GM18499 (cell line): Measurements from ENCODE around the gene U2AF2.

Source experiments
- ATAC-seq: cut with Tn5 transposase; IDR thresholded peaks from one replicate; pipeline ENCODE4 v1.9.1; 2021; ENCODE audit warnings: moderate number of reproducible peaks; ENCODE audit not compliant: insufficient read depth, unreplicated experiment

Gene U2AF2

GRCh38 chr19:55673465-55673864, 18.6 kb downstream of the U2AF2 start:
- no peak for ATAC-seq

GRCh38 chr19:55673889-55674288, 19.1 kb downstream of the U2AF2 start:
- ATAC-seq: no peak

- no peak for ATAC-seq
Measured at GRCh38 chr19:55674459-55674840, 19.6 kb downstream of the U2AF2 start.

DNA sequence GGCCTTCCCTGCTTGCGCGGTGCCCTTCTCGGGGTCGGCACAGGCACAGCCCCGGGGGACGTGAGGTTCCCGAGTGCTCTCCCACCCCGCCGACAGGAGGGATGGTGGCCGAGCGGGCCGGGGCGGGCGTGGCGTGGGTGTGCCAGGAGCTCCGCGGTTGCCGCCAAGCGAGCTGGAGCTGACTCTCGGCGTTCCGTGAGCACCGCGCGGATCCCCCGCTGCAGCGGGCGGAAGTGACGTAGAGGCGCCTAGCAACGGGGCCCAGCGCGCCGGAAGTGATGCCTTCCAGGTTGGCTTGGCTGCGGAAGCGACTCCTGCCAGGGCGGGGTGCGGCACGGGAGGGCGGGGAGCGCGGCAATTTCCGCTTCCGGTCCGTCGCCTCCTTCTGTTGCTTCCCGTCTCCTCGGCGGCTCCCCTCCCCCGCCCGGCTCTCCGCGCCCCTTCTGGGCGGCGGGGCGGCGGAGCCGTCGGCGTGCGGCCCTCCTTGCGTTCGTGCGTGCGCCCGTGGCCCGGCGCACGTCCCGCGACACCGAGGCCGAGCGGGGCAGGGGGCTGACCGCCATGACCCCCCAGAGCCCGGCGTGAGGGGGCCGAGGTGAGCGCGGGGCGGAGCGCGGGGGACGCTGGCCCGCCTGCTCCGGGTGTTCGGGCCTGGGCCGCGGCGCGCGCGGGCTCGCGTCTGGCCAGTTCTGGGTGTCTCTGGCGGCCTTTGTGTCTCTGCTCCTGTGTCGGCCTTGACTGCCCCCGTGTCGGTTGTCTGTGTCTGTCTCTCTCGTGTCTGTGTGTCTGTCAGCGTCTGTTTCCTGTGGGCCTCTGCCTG, 20.2 kb downstream of the U2AF2 start, which contains the start of gene EPN1:
Gene EPN1 (plus strand): TSS at position 386 of the 820 bp plus-strand sequence. CDS start 3,402 bp downstream, outside the sequence.
- no peak for ATAC-seq

DNA sequence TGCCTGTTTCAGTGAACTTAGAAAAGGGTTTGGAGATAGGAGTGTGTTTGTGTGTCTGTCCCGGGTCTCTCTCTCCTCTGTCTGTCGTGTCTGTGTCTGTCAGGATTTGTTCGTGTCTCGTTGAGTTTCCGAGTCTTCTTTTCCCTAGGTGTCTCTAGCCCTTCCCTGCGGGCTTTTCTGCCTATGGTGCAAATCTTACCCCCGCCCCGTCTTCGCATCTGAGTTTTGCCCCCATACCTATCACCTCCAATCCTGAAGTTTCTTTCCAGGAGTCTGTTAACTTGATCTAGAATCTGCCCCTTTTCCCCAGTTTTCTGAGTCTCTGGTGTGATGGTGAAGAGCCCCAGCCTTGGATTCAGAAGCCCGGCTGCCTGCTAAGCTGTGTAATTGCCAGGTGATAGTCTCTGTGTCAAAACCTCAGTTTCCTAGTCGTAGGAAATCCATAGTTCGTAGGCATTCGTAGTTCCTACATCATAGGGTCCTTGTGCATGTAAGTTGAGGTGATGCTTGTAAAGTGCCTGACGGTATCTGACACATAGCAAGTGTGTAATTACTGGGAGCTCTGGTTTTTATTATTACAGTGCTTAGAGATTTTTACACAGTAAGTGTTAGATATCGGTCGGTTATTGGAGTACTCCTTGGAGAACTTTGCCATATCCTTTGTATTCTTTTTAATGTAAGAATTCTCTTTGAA, 21.0 kb downstream of the U2AF2 start:
- ATAC-seq: no peak

DNA sequence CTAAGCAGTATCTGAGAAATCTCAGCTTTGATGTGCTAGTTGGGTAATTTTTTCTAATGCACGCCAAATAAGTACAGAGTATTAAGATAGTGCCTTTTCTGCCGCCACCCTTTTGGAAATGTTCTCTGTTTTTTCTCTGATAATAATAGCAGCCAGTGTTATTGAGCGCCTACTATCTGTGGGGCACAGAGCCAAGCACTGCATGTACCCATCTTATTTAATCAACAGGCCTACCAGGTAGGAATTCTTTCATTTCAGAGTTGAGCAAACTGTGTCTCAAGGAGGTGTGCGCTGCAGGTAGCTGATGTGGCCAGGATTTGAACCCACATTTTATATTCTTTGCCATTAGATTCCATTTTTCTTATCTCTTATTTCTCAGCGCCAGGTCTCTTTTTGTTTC, 21.5 kb downstream of the U2AF2 start:
- no peak for ATAC-seq

- ATAC-seq: no peak
Measured at GRCh38 chr19:55676889-55677505, 22.2 kb downstream of the U2AF2 start.

- no peak for ATAC-seq
Measured at GRCh38 chr19:55677572-55678028, 22.8 kb downstream of the U2AF2 start.

GRCh38 chr19:55678121-55678671, 23.4 kb downstream of the U2AF2 start:
- peak; percentile 71 for ATAC-seq

GRCh38 chr19:55679343-55680257, 24.8 kb downstream of the U2AF2 start:
- ATAC-seq: no peak

GRCh38 chr19:55680339-55681130, 25.7 kb downstream of the U2AF2 start:
- ATAC-seq: no peak

DNA sequence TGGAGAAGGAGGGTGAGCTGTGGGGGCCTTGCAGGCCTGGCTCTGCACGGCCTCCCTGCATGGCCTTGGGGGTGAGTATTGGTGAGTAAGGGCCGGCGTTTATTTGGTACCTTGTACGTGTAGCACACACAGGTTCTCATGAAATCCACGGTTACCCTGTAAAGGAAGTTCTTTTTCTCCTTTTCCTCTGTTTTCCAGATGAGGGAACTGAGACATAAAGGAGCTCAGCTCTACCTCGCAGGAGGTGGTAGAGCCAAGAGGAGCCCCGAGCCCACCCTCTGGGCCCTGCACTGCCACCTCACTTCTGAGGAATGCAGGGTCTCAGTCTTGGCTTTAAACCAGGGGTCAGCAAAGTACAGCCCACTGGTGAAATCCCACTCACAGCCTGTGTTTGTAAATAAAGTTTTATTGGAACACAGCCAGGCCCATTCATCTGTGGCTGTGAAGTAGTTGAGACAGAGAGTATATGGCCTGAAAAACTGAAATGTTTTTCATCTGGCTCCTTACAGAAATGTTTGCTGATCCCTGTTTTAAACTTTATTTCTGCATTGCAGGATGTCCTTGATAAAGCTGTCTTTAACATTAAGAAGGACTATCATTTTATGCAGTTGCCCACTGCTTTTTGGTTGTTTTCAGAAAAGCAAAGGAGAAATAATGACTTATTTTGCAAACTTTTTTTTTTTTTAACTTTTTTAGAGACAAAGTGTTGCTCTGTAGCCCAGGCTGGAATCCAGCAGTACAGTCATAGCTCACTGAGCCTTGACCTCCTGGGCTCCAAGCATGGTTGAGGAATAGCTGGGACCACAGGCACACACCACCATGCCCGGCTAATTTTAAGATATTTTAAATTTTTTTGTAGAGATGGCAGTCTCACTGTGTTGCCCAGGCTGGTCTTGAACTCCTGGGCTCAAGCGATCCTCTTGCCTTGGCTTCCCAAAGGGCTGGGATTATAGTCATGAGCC, 26.6 kb downstream of the U2AF2 start:
- no peak for ATAC-seq

DNA sequence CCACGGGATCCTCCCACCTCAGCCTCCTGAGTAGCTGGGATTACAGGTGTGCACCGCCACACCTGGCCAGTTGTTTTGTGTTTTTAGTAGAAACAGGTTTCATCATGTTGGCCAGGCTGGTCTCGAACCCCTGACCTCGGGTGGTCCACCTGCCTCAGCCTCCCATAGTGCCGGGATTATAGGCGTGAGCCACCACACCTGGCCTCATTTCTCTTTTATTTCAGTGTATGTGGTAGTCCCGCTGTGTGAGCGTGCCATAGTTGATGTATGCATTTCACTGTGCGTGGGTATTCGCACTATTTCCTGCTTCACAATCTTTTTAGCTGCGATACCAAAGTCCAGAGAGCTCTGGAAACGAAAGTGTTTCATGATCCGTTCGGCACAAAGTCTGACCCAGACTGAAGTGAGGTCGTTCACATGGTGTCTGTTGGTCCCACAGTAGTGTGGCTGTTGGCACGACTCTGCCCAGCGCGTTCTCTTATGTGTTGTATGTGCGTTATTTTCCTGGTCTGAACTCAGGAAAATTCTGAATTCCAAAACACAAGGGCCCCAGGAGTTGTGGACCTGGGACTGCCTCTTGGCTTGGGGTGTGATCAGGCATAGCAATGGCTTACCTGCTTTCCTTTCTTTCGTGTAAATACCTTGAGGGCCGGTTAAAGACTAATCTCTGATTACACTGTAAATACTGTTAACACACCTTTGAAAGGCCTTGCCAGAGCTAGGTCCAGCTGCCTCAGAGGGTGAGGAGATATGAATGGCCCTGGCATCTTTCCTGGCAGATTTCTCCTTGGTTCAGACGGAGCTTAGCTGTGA, 28.8 kb downstream of the U2AF2 start:
- no peak for ATAC-seq

DNA sequence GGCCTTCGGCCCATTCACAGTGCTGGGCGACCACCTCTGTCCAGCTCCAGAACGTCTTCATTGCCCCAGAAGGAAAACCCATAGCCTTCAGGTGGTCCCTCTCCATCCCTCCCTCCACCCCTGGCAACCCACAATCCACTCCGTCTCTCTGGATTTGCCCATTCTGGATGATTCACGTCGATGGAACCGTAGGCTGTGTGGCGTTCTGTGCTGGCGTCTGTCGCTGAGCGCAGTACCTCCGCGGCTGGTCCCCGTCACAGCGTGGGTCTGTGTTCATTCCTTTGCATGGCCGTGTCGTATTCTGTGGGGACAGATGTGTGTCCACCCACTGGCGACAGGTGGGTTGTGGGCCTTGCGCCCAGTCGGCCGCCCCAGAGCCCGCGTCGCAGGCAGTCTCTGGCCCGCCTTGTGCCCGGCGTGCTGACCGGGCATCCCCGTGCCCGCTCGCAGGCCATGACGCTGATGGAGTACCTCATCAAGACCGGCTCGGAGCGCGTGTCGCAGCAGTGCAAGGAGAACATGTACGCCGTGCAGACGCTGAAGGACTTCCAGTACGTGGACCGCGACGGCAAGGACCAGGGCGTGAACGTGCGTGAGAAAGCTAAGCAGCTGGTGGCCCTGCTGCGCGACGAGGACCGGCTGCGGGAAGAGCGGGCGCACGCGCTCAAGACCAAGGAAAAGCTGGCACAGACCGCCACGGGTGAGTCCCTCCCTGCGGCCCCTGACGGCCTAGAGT, 30.3 kb downstream of the U2AF2 start:
- ATAC-seq: no peak

DNA sequence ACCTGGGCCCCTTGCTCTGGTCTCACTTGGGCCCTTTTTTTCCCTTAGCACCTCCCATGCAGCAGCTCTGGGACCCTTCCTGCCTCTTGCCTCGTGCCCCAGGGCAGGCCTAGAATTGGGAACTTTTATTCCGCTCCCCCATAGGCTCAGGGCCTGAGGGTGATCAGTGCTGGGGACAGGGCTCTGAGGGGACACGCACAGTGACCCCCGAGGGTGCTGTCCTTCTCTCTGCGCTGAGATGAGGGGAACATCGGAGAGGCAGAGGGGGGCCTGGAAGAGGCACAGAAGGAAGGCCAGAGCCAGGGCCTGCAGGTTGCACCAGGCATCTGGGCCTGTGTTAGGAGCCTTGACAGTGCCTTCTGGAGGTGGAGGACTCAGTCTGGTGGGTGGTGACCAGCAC, 30.9 kb downstream of the U2AF2 start:
- ATAC-seq: no peak

- ATAC-seq: no peak
Measured at GRCh38 chr19:55686311-55687050, 31.6 kb downstream of the U2AF2 start.
